Esophagus muscularis mucosa (tissue), 3 donors: Measurements from ENCODE around the gene KANTR.

Source experiments
- CTCF ChIP-seq, 3 experiments: fragments of 200-600 bp in 2 of 3; fragments of 450-650 bp in 1 of 3; sonication (generic) in 2 of 3; IDR thresholded peaks; one replicate each; pipeline ENCODE4 v1.5.1; 2017 to 2019; ENCODE audit warnings: antibody characterized with exemption in 3 of 3, mild to moderate bottlenecking in 2 of 3, moderate library complexity in 1 of 3
- POLR2A ChIP-seq: fragments of 450-650 bp; IDR thresholded peaks from one replicate; pipeline ENCODE4 v1.6.1; 2017; ENCODE audit warnings: antibody characterized with exemption, moderate library complexity, mild to moderate bottlenecking, low read depth
- POLR2AphosphoS5 ChIP-seq, 2 donors: sonication (generic); formaldehyde crosslinking; IDR thresholded peaks; one replicate each; pipeline ENCODE4 v1.6.1; 2017; ENCODE audit warnings: antibody characterized with exemption in 2 of 2

DNA sequence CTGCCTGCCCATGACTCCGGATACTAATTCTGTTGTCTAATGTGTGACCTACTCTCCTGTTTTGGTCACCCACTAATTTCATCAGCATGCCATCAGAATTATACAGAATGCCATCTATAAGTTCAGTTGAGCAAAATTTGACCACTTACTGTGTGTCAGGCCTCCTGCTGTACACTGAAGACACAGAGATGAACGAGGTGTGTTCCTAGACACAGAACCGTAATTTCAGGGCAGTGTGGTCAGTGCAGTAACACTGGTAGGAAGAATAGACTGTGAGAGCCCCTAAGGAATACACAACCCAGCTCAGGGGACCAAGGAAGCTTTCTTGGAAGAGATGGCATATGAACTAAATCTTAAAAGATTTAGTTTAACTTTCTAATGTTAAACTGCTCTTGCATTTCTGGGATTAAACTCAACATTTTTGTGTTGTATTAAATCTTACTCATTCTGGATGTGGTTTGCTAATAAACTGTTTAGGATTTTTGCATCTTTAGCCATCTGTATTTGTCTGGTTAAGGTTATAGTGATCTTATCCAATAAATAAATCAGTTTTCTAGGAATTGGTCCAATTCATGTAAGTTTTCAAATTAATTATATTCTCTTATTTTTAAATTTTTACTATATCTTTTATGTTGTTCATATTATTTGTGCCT, 34.3 kb downstream of the KANTR start:
- TF ChIP-seq CTCF (IDR thresholded peaks at IDR 0.05), result no peak
- no peak for TF ChIP-seq POLR2A
- TF ChIP-seq POLR2AphosphoS5 (IDR thresholded peaks at IDR 0.05), result no peak
